ENCODE measurements around the gene MAVS. TPM values are rescaled to one million over a fixed set of nuclear protein-coding genes. Genes with fewer than 3 reads are reported as not detected.
"Not testable (repeated sequence)": the region's sequence is repeated elsewhere in the genome, so short reads cannot be mapped to it uniquely, and the experiment has no call there.

The MAVS gene
- total RNA-seq, 1 experiment from 2014 or later = 24.2 TPM

GRCh38 chr20:3828798-3829197 is 17.8 kb upstream of the MAVS start:
- TF ChIP-seq CTCF (conservative IDR thresholded peaks at IDR 0.05) = no peak
- no CpG with 5 or more reads among the region's 3 CpGs for WGBS (ENCODE audit: extremely low coverage, insufficient read length, low lambda C conversion rate)
- no peak overlapping the region for H2AK5ac ChIP-seq (ENCODE audit: insufficient read length, low read length)
- no peaks in the 10 kb centered on the region for H3K4me1 ChIP-seq (ENCODE audit: insufficient read depth, low read length)
- H2BK120ac ChIP-seq (ENCODE audit: low read depth, low read length, poor library complexity, severe bottlenecking) = no peak overlapping the region
- H2BK12ac ChIP-seq (ENCODE audit: insufficient read length, low read depth, low read length) = no peak overlapping the region
- DNase-seq = no peak
- no peak overlapping the region for H4K91ac ChIP-seq (ENCODE audit: insufficient read length, low read depth, low read length)
- H3K27ac ChIP-seq (ENCODE audit: insufficient read length, low read depth, low read length) = no peak overlapping the region
- H2AFZ ChIP-seq (ENCODE audit: low read length) = no peak overlapping the region
- Mint-ChIP-seq H3K27me3 (ENCODE audit: low read depth) (no peaks in the 10 kb centered on the region), H3K9me3 (no peaks in the 10 kb centered on the region), H3K27ac (0 out of 7 replicates have a peak overlapping the region, but pooled peaks of 1 of the 3 experiments have one; percentile 57), H3K4me1 (no peaks in the 10 kb centered on the region), H3K4me3 (no peak overlapping the region), H3K36me3 (ENCODE audit: insufficient read depth in 1 of 3, low read depth in 3 of 3) (no peaks in the 10 kb centered on the region; a peak in 1 of 7 replicates)
- H3K4ac ChIP-seq (ENCODE audit: low read depth, low read length) = no peak overlapping the region
- H4K20me1 ChIP-seq (ENCODE audit: control insufficient read depth, insufficient read depth, insufficient read length) = no peaks in the 10 kb centered on the region
- no peak overlapping the region for H3K14ac ChIP-seq (ENCODE audit: insufficient read depth, low read length)
- no peaks in the 10 kb centered on the region for H3K27me3 ChIP-seq (ENCODE audit: insufficient read depth, low read length)
- H3K79me1 ChIP-seq (ENCODE audit: insufficient read depth, low read depth, low read length, poor library complexity, severe bottlenecking) = no peaks in the 10 kb centered on the region
- no peak overlapping the region for H4K5ac ChIP-seq (ENCODE audit: insufficient read length, low read depth, low read length)
- H2BK15ac ChIP-seq (ENCODE audit: low read depth, low read length) = no peak overlapping the region
- H3K23me2 ChIP-seq (ENCODE audit: insufficient read length, low read depth, low read length, poor library complexity, severe bottlenecking) = no peaks in the 10 kb centered on the region
- H3K79me2 ChIP-seq (ENCODE audit: insufficient read depth, low read length) = no peaks in the 10 kb centered on the region
- no peak overlapping the region for H3K4me2 ChIP-seq (ENCODE audit: insufficient read depth, insufficient read length, low read length)
- no peak overlapping the region for H3K18ac ChIP-seq (ENCODE audit: insufficient read length, low read depth, low read length)
- H3K56ac ChIP-seq (ENCODE audit: insufficient read length, low read depth, low read length) = no peak overlapping the region
- H3K9ac ChIP-seq (ENCODE audit: extremely low read depth, insufficient read length, low read length) = no peak overlapping the region
- H4K8ac ChIP-seq (replicated peaks; ENCODE audit: insufficient read length, low read depth, low read length) = no peak overlapping the region
- no peak overlapping the region for H2BK5ac ChIP-seq (ENCODE audit: insufficient read length, low read length)
- no peak overlapping the region for H3T11ph ChIP-seq (ENCODE audit: low read length)
- no peak overlapping the region for H2BK20ac ChIP-seq (ENCODE audit: low read depth, low read length, poor library complexity, severe bottlenecking)
- H3K9me3 ChIP-seq (ENCODE audit: control insufficient read depth, low read depth, low read length) = no peaks in the 10 kb centered on the region
- H3K23ac ChIP-seq (ENCODE audit: insufficient read length, low read depth, low read length) = no peak overlapping the region

- not testable (repeated sequence) for DNase-seq; H2AK5ac ChIP-seq (ENCODE audit: insufficient read length, low read length); H3K79me2 ChIP-seq (ENCODE audit: insufficient read depth, low read length); H3K14ac ChIP-seq (ENCODE audit: insufficient read depth, low read length); H2BK12ac ChIP-seq (ENCODE audit: insufficient read length, low read depth, low read length); H3K27me3 Mint-ChIP-seq (ENCODE audit: low read depth); H2BK20ac ChIP-seq (ENCODE audit: low read depth, low read length, poor library complexity, severe bottlenecking); H3K4me2 ChIP-seq (ENCODE audit: insufficient read depth, insufficient read length, low read length); H3K4ac ChIP-seq (ENCODE audit: low read depth, low read length); H3K23me2 ChIP-seq (ENCODE audit: insufficient read length, low read depth, low read length, poor library complexity, severe bottlenecking); H3K23ac ChIP-seq (ENCODE audit: insufficient read length, low read depth, low read length); H3K4me1 Mint-ChIP-seq; H3K56ac ChIP-seq (ENCODE audit: insufficient read length, low read depth, low read length); H3T11ph ChIP-seq (ENCODE audit: low read length); H4K91ac ChIP-seq (ENCODE audit: insufficient read length, low read depth, low read length); H4K8ac ChIP-seq (replicated peaks; ENCODE audit: insufficient read length, low read depth, low read length); H3K18ac ChIP-seq (ENCODE audit: insufficient read length, low read depth, low read length); H2AFZ ChIP-seq (ENCODE audit: low read length); H2BK15ac ChIP-seq (ENCODE audit: low read depth, low read length); H3K9me3 Mint-ChIP-seq; H4K5ac ChIP-seq (ENCODE audit: insufficient read length, low read depth, low read length); H3K9ac ChIP-seq (ENCODE audit: extremely low read depth, insufficient read length, low read length); H3K36me3 Mint-ChIP-seq (ENCODE audit: insufficient read depth in 1 of 3, low read depth in 3 of 3); H3K9me3 ChIP-seq (ENCODE audit: control insufficient read depth, low read depth, low read length); H3K79me1 ChIP-seq (ENCODE audit: insufficient read depth, low read depth, low read length, poor library complexity, severe bottlenecking); H3K4me1 ChIP-seq (ENCODE audit: insufficient read depth, low read length); H2BK5ac ChIP-seq (ENCODE audit: insufficient read length, low read length); H3K27me3 ChIP-seq (ENCODE audit: insufficient read depth, low read length); H2BK120ac ChIP-seq (ENCODE audit: low read depth, low read length, poor library complexity, severe bottlenecking); H3K27ac Mint-ChIP-seq; H4K20me1 ChIP-seq (ENCODE audit: control insufficient read depth, insufficient read depth, insufficient read length); H3K27ac ChIP-seq (ENCODE audit: insufficient read length, low read depth, low read length); H3K4me3 Mint-ChIP-seq
- no CpG with 5 or more reads among the region's 5 CpGs for WGBS (ENCODE audit: extremely low coverage, insufficient read length, low lambda C conversion rate)
These were observed 16.7 kb upstream of the MAVS start for GRCh38 chr20:3829891-3830290.
